Epithelial cell of proximal tubule (primary cell): Measurements from ENCODE around the gene B3GALNT2. TPM values are rescaled to one million over a fixed set of nuclear protein-coding genes. Genes with fewer than 3 reads are reported as not detected.
A peak's percentile ranks its signal among the peaks of the same experiment; 100 is the strongest.

ENCODE experiments used
- DNase-seq: peaks from one replicate; pipeline ENCODE4 v3.0.0-alpha.2; 2011; ENCODE audit warnings: low read depth
- H3K4me3 ChIP-seq: 2 replicates; pipeline ENCODE4 v1.5.1; 2011; ENCODE audit warnings: low read depth, mild to moderate bottlenecking, low read length
- total RNA-seq: library from RNA; depleted of rRNA; stranded (reverse); fragments of >200 nt; gene quantifications from 2 replicates; pipeline ENCODE4 v1.2.3, GENCODE V29; 2015
- TF ChIP-seq, protein P1 (sequence below): conservative IDR thresholded peaks from 2 replicates; pipeline ENCODE4 v1.5.1; 2012; ENCODE audit warnings: low read depth, mild to moderate bottlenecking, low read length

B3GALNT2 gene
- total RNA-seq, 1 donor from 2014 or later = 16.5 TPM

DNA sequence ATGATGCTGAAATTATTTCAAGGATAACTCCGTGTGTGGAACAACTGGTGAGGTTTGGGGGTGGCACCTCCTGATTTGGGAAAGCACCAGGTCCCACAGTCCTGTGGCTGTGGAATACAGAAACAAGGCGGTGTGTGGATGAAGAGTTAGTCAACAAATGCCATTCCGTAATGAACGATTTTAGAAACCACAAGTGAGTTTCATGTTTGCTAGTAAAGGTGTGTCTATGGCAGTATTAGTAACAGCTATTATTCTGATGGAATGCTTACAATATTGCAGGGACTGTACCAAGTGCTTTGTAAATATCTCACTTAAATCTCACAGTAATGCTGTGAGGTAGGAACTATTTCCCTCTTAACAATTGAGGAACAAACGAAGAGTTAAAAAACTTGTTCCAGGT is 53.8 kb downstream of the B3GALNT2 start:
- TF ChIP-seq, protein P1, sequence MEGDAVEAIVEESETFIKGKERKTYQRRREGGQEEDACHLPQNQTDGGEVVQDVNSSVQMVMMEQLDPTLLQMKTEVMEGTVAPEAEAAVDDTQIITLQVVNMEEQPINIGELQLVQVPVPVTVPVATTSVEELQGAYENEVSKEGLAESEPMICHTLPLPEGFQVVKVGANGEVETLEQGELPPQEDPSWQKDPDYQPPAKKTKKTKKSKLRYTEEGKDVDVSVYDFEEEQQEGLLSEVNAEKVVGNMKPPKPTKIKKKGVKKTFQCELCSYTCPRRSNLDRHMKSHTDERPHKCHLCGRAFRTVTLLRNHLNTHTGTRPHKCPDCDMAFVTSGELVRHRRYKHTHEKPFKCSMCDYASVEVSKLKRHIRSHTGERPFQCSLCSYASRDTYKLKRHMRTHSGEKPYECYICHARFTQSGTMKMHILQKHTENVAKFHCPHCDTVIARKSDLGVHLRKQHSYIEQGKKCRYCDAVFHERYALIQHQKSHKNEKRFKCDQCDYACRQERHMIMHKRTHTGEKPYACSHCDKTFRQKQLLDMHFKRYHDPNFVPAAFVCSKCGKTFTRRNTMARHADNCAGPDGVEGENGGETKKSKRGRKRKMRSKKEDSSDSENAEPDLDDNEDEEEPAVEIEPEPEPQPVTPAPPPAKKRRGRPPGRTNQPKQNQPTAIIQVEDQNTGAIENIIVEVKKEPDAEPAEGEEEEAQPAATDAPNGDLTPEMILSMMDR = no peak
- H3K4me3 ChIP-seq = no peak overlapping the region
- no peak for DNase-seq

DNA sequence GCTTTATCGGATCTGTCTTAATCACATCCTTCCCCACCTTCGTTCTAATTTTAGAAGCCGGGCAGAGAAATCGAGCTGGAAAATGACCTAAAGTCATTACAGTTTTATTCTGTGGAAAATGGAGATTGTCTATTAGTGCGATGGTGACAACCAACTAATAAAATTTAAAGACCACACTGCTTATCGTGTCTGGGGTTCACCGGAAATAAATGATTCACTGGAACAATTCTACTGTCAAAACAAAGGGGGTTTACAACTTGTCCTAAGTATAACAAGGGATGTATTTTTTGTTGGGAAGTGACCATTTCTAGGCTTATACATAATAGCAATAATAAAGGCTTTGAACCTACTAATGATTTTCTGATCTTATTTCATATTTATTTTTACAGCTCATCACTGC is 55.6 kb downstream of the B3GALNT2 start:
- no peak for DNase-seq
- TF ChIP-seq, protein P1 = no peak
- no peak overlapping the region for H3K4me3 ChIP-seq

DNA sequence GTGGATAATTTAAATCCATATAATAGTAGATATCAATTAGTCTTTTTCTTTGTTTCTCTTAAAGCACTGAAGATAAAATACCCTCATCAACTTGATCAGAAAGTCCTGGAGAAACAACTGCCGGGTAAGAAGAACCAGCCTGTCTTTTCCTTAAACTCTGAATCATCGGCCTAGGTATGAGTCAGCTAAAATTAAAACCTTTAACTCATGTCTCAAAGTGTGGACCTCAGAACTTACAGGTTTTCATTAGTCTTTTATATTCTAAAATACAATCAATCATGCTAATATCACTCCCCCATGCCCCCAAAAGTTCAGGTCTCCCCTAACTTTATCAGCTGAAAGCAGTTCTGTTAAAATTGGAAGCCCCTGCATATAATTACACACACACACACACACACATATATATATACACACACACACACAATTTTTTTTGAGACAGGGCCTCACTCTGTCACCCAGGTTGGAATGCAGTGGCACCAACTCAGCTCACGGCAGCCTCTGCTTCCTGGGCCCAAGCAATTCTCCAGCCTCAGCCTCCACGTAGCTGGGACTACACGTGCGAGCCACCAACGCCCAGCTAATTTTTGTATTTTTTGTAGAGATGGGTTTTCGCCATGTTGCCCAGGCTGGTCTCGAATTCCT is 61.3 kb downstream of the B3GALNT2 start:
- DNase-seq = peak; percentile 44
- no peak overlapping the region for H3K4me3 ChIP-seq
- TF ChIP-seq, protein P1 = no peak

DNA sequence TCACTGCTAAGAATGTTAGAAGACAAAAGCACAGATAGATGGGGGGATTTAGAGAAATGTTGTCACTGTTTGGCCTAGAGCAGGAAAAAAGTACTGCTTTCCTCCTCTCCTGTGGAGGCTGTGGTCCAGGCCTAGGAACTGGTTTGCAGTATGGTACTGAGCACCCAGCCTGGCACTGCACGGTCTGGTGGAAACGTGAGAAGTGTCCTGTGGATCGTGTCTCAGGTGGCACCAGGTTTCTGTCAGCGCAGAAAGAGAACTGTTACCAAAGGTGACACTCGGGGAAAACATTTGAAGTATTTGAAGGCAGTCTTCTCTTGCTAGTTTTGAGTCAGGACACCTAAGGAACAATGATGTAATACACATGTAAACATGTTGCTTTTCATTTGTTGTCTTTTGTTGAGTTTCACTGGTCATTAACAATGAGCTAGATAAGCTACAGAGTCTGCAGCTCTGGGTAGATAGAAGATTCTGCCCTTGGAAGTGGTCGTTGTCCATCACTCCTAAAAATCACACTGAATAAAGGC is 63.0 kb downstream of the B3GALNT2 start:
- no peak overlapping the region for H3K4me3 ChIP-seq
- DNase-seq = no peak
- TF ChIP-seq, protein P1 = no peak

DNA sequence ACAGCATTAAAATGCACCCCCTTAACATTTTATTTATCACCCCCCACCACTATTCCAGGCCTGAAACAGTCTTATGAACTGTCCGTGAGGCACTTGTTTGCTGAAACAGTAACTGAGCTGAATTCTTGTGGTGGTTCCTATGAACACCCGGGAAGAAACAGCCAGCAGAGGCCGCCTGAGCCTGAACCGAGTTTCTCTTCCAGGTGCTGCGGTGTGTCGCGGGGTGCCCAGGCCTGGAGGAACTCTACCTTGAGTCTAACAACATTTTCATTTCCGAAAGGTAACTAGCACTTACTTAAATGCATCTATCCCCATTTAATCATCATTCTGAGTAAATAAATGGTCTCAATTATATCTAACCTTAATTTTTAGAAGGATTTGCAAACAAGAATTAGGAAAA is 70.3 kb downstream of the B3GALNT2 start:
- TF ChIP-seq, protein P1 = no peak
- DNase-seq = no peak
- no peak overlapping the region for H3K4me3 ChIP-seq

DNA sequence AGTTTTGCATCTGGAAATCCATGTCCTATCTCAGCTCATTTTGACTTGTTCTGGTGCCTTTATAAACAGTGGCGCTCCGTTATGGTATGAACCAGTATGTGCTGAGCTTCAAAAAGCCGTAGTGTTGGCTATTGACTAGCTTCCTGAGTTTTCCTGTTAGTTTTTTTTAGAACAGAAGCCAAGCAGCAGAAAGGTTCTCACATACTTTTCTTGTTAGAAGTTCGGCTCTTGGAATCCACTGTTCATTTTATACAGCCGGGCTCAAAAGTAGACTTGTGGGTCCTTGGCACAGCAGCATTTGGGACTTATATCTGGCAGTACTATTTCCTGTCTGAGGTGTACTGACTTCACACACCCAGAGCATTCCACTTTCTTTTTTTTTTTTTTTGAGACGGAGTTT is 73.3 kb downstream of the B3GALNT2 start:
- DNase-seq = no peak
- no peak overlapping the region for H3K4me3 ChIP-seq
- TF ChIP-seq, protein P1 = no peak

DNA sequence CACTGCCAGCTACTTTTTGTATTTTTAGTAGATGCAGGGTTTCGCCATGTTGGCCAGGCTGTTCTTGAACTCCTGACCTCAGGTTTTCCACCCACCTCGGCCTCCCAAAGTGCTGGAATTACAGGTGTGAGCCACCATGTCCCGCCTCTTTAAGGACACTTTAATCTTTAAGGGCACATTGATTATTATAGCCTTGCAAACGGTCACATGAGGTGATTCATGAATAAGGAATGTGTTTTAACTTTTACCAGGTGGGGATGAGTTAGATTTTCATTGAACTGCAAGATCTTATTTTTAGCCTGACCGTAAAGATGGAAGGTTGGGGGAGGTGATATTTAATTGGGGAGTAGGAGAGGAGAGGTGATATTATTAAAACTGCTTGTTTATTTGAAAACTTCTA is 75.1 kb downstream of the B3GALNT2 start:
- no peak for DNase-seq
- TF ChIP-seq, protein P1 = no peak
- no peak overlapping the region for H3K4me3 ChIP-seq
